PC-3 (cell line): ENCODE measurements around the gene MRC2. TPM values are rescaled to one million over a fixed set of nuclear protein-coding genes. Genes with fewer than 3 reads are reported as not detected.

Experiments used
- ATAC-seq: fragments of 200-7000 bp; cut with Tn5 transposase; 2 replicates; pipeline ENCODE4 v1.9.1; 2020; ENCODE audit warnings: mild to moderate bottlenecking, moderate library complexity
- BruUV-seq: library from RNA; stranded (reverse); fragments of 400-500 nt; replicated peaks from 2 replicates; lab custom pipeline; 2021; lab: Mats Ljungman, UMichigan
- CTCF ChIA-PET: fragments of 300-600 bp; sonication (Branson Sonifier 250); formaldehyde crosslinking; loops from one replicate; lab custom pipeline; 2022; ENCODE audit warnings: antibody characterized with exemption; lab: Charles Lee
- POLR2A ChIA-PET: fragments of 300-600 bp; sonication (Branson Sonifier 250); formaldehyde crosslinking; loops from one replicate; lab custom pipeline; 2022; ENCODE audit warnings: antibody characterized with exemption; ENCODE audit not compliant: unreplicated experiment; lab: Charles Lee
- DNase-seq: peaks from one replicate; pipeline ENCODE4 v3.0.0-alpha.2; 2015
- H2AFZ ChIP-seq: fragments of 300-600 bp; sonication (generic); 2 replicates; pipeline ENCODE4 v1.6.0; 2016; ENCODE audit warnings: antibody characterized with exemption, low read length
- H3F3A ChIP-seq: fragments of 300-600 bp; sonication (generic); one replicate; pipeline ENCODE4 v1.6.0; 2017; ENCODE audit warnings: antibody characterized with exemption, low read length, control low read depth, mild to moderate bottlenecking; ENCODE audit not compliant: unreplicated experiment
- H3K27ac ChIP-seq: fragments of 300-600 bp; sonication (generic); 2 replicates; pipeline ENCODE4 v1.5.1; 2016; ENCODE audit warnings: mild to moderate bottlenecking, low read length
- H3K27me3 ChIP-seq: fragments of 300-600 bp; sonication (generic); 2 replicates; pipeline ENCODE4 v1.6.1; 2016; ENCODE audit warnings: low read length, mixed read lengths
- H3K36me3 ChIP-seq: fragments of 300-600 bp; sonication (generic); 2 replicates; pipeline ENCODE4 v1.6.1; 2016; ENCODE audit warnings: low read depth, mixed run types, low read length, mixed read lengths
- H3K4me1 ChIP-seq: fragments of 300-600 bp; sonication (generic); 2 replicates; pipeline ENCODE4 v1.5.1; 2016; ENCODE audit warnings: low read length; ENCODE audit not compliant: insufficient read depth
- H3K4me2 ChIP-seq: fragments of 300-600 bp; sonication (generic); 2 replicates; pipeline ENCODE4 v1.6.0; 2016; ENCODE audit warnings: low read length
- H3K4me3 ChIP-seq: fragments of 300-600 bp; sonication (generic); 2 replicates; pipeline ENCODE4 v1.5.1; 2016; ENCODE audit warnings: mild to moderate bottlenecking, low read length, mixed read lengths
- H3K79me2 ChIP-seq: fragments of 300-600 bp; sonication (generic); 2 replicates; pipeline ENCODE4 v1.6.1; 2017; ENCODE audit warnings: low read length, mixed read lengths
- H3K9ac ChIP-seq: fragments of 300-600 bp; sonication (generic); 2 replicates; pipeline ENCODE4 v1.6.0; 2016; ENCODE audit warnings: mild to moderate bottlenecking, low read length
- H3K9me2 ChIP-seq: fragments of 300-600 bp; sonication (generic); replicated peaks from 2 replicates; pipeline ENCODE4 v1.6.1; 2016; ENCODE audit warnings: mixed run types, low read length, mixed read lengths
- H3K9me3 ChIP-seq: fragments of 300-600 bp; sonication (generic); 2 replicates; pipeline ENCODE4 v1.6.1; 2016; ENCODE audit warnings: low read length, mixed read lengths
- H4K20me1 ChIP-seq: fragments of 300-600 bp; sonication (generic); 2 replicates; pipeline ENCODE4 v1.6.1; 2016; ENCODE audit warnings: low read length, mixed read lengths
- EZH2 ChIP-seq: fragments of 300-600 bp; sonication (generic); IDR thresholded peaks from one replicate; pipeline ENCODE4 v1.6.1; 2017; ENCODE audit warnings: antibody characterized with exemption, mild to moderate bottlenecking, low read length; ENCODE audit not compliant: unreplicated experiment
- EZH2phosphoT487 ChIP-seq: fragments of 300-600 bp; sonication (generic); IDR thresholded peaks from 2 replicates; pipeline ENCODE4 v1.6.1; 2018; ENCODE audit warnings: mild to moderate bottlenecking, antibody characterized with exemption, low read length, borderline replicate concordance
- intact Hi-C: fragments of 100-400 bp; cut with micrococcal nuclease; formaldehyde crosslinking; loops from 2 replicates; pipeline ENCODE4 v1.9.0; 2023
- total RNA-seq: library from RNA; depleted of rRNA; stranded (reverse); fragments of >200 nt; gene quantifications from 2 replicates; pipeline ENCODE4 v1.2.3, GENCODE V29; 2014
- TF ChIP-seq, protein P1 (sequence below): fragments of 300-600 bp; sonication (generic); conservative IDR thresholded peaks from 2 replicates; pipeline ENCODE4 v1.5.1; 2017; ENCODE audit warnings: antibody characterized with exemption, low read depth, mild to moderate bottlenecking, low read length

Gene MRC2
- total RNA-seq, 1 experiment from 2014 or later: 13.5 TPM

DNA sequence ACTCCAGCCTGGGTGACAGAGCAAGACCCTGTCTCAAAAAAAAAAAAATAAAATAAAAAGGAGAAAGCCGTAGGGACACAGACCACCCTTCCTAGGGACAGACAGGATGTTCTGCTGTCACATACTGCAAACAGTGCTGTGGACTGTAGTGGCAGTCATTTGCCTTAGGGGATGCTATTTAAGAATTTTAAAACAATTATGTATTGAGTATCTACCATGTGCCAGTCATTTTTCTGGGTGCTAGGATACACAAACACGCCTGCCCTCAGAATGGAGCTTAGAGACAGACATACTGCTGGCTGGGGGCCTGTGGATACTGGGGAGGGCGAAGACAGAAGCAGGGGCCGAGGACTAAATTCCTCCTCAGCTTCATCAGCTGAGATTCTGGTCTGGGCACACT, 45.5 kb downstream of the MRC2 start:
- no peak overlapping the region for H3K27ac ChIP-seq
- H3K4me2 ChIP-seq: no peak overlapping the region
- H3K4me1 ChIP-seq: peaks cover 6% of the 10 kb centered on the region
- no TSS peak for BruUV-seq
- H3K9ac ChIP-seq: no peak overlapping the region
- no peaks in the 10 kb centered on the region for H4K20me1 ChIP-seq
- H2AFZ ChIP-seq: no peak overlapping the region
- H3K9me3 ChIP-seq: no peaks in the 10 kb centered on the region
- no peak overlapping the region for H3K4me3 ChIP-seq
- intact Hi-C loops: loop anchor here (1.0 to 10.0 kb wide), 3 partner anchors 295 to 733 kb away; no protein-coding TSS in a partner anchor
- ChIA-PET CTCF (interaction anchor here (0.6 to 1.2 kb wide), 4 partner anchors 47 to 443 kb away, joined by 3 to 5 read pairs (median 3); no protein-coding TSS in a partner anchor), POLR2A (no interaction called here)
- ATAC-seq (no peak), DNase-seq (no peak)
- H3K27me3 ChIP-seq: no peaks in the 10 kb centered on the region
- TF ChIP-seq EZH2 (no peak), EZH2phosphoT487 (no peak)
- H3K36me3 ChIP-seq: no peaks in the 10 kb centered on the region
- H3F3A ChIP-seq: no peaks in the 10 kb centered on the region
- H3K9me2 ChIP-seq: no peaks in the 10 kb centered on the region
- no peaks in the 10 kb centered on the region for H3K79me2 ChIP-seq

DNA sequence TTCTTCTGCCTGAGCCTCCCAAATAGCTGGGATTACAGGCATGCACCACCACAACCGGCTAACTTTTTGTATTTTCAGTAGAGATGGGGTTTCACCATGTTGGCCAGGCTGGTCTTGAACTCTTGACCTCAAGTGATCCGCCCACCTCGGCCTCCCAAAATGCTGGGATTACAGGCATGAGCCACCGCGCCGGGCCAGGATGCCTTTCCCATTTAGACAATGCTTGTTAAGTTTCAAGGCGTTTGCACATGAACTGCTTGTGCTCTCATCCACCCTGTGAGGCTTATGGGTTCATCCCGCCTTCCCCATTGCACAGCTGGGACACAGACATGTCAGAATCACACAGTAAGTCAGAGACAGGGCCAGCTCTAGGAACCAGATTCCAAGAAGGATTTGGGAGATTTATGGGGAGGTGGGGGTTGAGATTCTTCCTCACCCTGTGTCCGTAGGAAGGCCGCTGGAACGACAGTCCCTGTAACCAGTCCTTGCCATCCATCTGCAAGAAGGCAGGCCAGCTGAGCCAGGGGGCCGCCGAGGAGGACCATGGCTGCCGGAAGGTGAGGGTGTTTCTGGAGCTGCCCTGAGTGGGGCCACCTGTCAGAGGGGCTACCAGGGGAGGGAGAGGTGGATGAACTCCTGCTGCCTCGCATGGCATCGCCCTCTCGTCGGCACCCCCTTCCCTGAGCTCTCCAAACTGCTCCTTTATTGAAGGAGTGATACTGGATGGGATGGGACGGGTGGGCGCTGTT, 46.3 kb downstream of the MRC2 start:
- H3F3A ChIP-seq: no peaks in the 10 kb centered on the region
- ATAC-seq (no peak), DNase-seq (no peak)
- H3K9ac ChIP-seq: no peak overlapping the region
- H3K9me3 ChIP-seq: no peaks in the 10 kb centered on the region
- H3K27ac ChIP-seq: no peak overlapping the region
- ChIA-PET CTCF (interaction anchor here (0.6 kb wide), 1 partner anchor 310 kb away, joined by 3 read pairs; no protein-coding TSS in a partner anchor), POLR2A (no interaction called here)
- H4K20me1 ChIP-seq: no peaks in the 10 kb centered on the region
- H3K4me2 ChIP-seq: no peak overlapping the region
- BruUV-seq: no TSS peak
- H3K36me3 ChIP-seq: no peaks in the 10 kb centered on the region
- H3K4me3 ChIP-seq: no peak overlapping the region
- no peaks in the 10 kb centered on the region for H3K27me3 ChIP-seq
- intact Hi-C loops: loop anchor here (10.0 kb wide), 1 partner anchor 411 kb away; no protein-coding TSS in a partner anchor
- peaks cover 6% of the 10 kb centered on the region for H3K4me1 ChIP-seq
- TF ChIP-seq EZH2 (no peak), EZH2phosphoT487 (no peak)
- TF ChIP-seq, protein P1, sequence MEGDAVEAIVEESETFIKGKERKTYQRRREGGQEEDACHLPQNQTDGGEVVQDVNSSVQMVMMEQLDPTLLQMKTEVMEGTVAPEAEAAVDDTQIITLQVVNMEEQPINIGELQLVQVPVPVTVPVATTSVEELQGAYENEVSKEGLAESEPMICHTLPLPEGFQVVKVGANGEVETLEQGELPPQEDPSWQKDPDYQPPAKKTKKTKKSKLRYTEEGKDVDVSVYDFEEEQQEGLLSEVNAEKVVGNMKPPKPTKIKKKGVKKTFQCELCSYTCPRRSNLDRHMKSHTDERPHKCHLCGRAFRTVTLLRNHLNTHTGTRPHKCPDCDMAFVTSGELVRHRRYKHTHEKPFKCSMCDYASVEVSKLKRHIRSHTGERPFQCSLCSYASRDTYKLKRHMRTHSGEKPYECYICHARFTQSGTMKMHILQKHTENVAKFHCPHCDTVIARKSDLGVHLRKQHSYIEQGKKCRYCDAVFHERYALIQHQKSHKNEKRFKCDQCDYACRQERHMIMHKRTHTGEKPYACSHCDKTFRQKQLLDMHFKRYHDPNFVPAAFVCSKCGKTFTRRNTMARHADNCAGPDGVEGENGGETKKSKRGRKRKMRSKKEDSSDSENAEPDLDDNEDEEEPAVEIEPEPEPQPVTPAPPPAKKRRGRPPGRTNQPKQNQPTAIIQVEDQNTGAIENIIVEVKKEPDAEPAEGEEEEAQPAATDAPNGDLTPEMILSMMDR: no peak
- H3K9me2 ChIP-seq: no peaks in the 10 kb centered on the region
- H3K79me2 ChIP-seq: no peaks in the 10 kb centered on the region
- no peak overlapping the region for H2AFZ ChIP-seq

DNA sequence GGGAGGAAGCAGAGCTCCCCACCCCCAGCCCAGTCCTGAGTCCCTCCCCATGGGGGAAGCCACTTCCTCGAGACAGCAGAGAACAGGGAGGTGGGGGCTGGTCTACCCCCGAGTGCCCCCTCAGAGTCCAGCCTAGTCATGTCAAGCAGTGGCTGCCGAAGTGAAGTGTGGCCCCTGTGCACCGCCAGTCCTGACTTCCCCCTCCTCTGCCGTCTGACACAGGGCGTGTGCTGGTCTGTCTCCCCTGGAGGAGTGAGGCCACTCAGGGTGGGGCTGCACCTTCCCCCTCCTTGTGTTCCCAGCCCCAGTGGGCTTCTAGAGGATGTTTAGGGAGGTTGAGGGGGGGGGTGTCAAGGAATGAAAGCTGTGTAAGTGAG, 46.9 kb downstream of the MRC2 start:
- no TSS peak for BruUV-seq
- ATAC-seq (no peak), DNase-seq (no peak)
- no peaks in the 10 kb centered on the region for H3K36me3 ChIP-seq
- no peaks in the 10 kb centered on the region for H3K9me2 ChIP-seq
- H3K9me3 ChIP-seq: no peaks in the 10 kb centered on the region
- no peak overlapping the region for H3K9ac ChIP-seq
- no peak overlapping the region for H3K4me3 ChIP-seq
- H3K27me3 ChIP-seq: no peaks in the 10 kb centered on the region
- intact Hi-C loops: loop anchor here (10.0 kb wide), 1 partner anchor 410 kb away; no protein-coding TSS in a partner anchor
- POLR2A ChIA-PET: no interaction called here
- no peak overlapping the region for H3K4me2 ChIP-seq
- H3K4me1 ChIP-seq: peaks cover 6% of the 10 kb centered on the region
- no peaks in the 10 kb centered on the region for H3F3A ChIP-seq
- TF ChIP-seq EZH2phosphoT487 (no peak), EZH2 (no peak)
- TF ChIP-seq, protein P1: no peak
- H3K27ac ChIP-seq: no peak overlapping the region
- no peak overlapping the region for H2AFZ ChIP-seq
- no peaks in the 10 kb centered on the region for H4K20me1 ChIP-seq
- CTCF ChIA-PET: no interaction called here
- no peaks in the 10 kb centered on the region for H3K79me2 ChIP-seq
